Smooth muscle cell of the pulmonary artery (primary cell): ENCODE data around the gene OR5H1. TPM values are rescaled to one million over a fixed set of nuclear protein-coding genes. Genes with fewer than 3 reads are reported as not detected.

ENCODE experiments used
- total RNA-seq: library from RNA; depleted of rRNA; stranded (reverse); fragments of >200 nt; gene quantifications from 2 replicates; pipeline ENCODE4 v1.2.3, GENCODE V29; 2014

Gene OR5H1
- total RNA-seq = not detected in 2 replicates

GRCh38 chr3:98130421-98130820, at the start of gene OR5H1:
OR5H1 (plus strand) TSS chr3:98130721; CDS start chr3:98132698, 1,977 bp downstream.

GRCh38 chr3:98086873-98087272, 43.6 kb upstream of the OR5H1 start, which contains the start of gene OR5AC2:
OR5AC2 (plus strand) TSS chr3:98087173; CDS start chr3:98087173, 0 bp downstream.

GRCh38 chr3:98147179-98147578, 16.7 kb downstream of the OR5H1 start, which contains the start of gene OR5H14:
OR5H14 (plus strand) TSS chr3:98147479; CDS start chr3:98149386, 1,907 bp downstream.

GRCh38 chr3:98166396-98166795, 35.9 kb downstream of the OR5H1 start, which contains the start of gene OR5H15:
OR5H15 (plus strand) TSS chr3:98166696; CDS start chr3:98168700, 2,004 bp downstream.

Other genes with a start within 250 kb of the OR5H1 start
- gene RIOX2, start 158.3 kb upstream of the OR5H1 start, total RNA-seq = 24.2 and 35.5 TPM in 2 replicates
- not detected in 2 replicates for gene GABRR3, start 95.4 kb upstream of the OR5H1 start, total RNA-seq
- gene OR5AC2, start 43.5 kb upstream of the OR5H1 start, total RNA-seq = not detected in 2 replicates
- not detected in 2 replicates for gene OR5H14, start 16.8 kb downstream of the OR5H1 start, total RNA-seq
- gene OR5H15, start 36.0 kb downstream of the OR5H1 start, total RNA-seq = not detected in 2 replicates
- not detected in 2 replicates for gene OR5H6, start 133.5 kb downstream of the OR5H1 start, total RNA-seq
- gene OR5H2, start 151.8 kb downstream of the OR5H1 start, total RNA-seq = not detected in 2 replicates
- not detected in 2 replicates for gene OR5K4, start 223.1 kb downstream of the OR5H1 start, total RNA-seq